Measurements from ENCODE around the gene PCDHGC4. TPM values are rescaled to one million over a fixed set of nuclear protein-coding genes. Genes with fewer than 3 reads are reported as not detected.

PCDHGC4 gene
- total RNA-seq, 3 donors from 2014 or later, result 0.75 to 2.6 (median 1.6) TPM

DNA sequence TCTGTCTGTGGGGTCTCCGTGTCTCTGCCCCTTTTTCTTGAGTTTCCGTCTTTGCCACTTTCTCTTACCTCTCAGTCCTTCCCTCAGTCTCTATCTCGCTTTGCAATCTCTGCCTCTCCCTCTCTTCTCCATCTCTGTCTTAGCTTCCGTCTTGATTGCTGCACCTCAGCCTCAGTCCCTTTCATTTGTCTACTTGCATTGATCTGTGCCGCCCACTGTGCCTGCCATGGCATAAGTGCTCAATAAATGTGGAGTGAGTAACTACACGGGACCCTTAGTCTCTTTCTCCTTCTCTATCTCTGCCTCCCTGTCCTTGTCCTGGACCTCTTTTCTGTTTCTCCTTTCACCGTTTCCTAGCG, 10.6 kb downstream of the PCDHGC4 start:
- Histone ChIP-seq H3K4me1 (ENCODE audit: low read depth) (peaks cover 3% of the 10 kb centered on the region), H3K4me3 (no peak overlapping the region), H3K9me3 (no peaks in the 10 kb centered on the region), H3K36me3 (ENCODE audit: low read depth) (no peaks in the 10 kb centered on the region)
- intact Hi-C loops (cut with DNase I, micrococcal nuclease), result no loop called here
- DNase-seq (no peak), ATAC-seq (no peak)
- TF ChIP-seq, protein P1, sequence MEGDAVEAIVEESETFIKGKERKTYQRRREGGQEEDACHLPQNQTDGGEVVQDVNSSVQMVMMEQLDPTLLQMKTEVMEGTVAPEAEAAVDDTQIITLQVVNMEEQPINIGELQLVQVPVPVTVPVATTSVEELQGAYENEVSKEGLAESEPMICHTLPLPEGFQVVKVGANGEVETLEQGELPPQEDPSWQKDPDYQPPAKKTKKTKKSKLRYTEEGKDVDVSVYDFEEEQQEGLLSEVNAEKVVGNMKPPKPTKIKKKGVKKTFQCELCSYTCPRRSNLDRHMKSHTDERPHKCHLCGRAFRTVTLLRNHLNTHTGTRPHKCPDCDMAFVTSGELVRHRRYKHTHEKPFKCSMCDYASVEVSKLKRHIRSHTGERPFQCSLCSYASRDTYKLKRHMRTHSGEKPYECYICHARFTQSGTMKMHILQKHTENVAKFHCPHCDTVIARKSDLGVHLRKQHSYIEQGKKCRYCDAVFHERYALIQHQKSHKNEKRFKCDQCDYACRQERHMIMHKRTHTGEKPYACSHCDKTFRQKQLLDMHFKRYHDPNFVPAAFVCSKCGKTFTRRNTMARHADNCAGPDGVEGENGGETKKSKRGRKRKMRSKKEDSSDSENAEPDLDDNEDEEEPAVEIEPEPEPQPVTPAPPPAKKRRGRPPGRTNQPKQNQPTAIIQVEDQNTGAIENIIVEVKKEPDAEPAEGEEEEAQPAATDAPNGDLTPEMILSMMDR (IDR thresholded peaks at IDR 0.05), result no peak

GRCh38 chr5:141496038-141496437, 11.2 kb downstream of the PCDHGC4 start:
- Histone ChIP-seq H3K9me3 (no peaks in the 10 kb centered on the region), H3K36me3 (ENCODE audit: low read depth) (no peaks in the 10 kb centered on the region), H3K4me3 (no peak overlapping the region), H3K4me1 (ENCODE audit: low read depth) (peaks cover 3% of the 10 kb centered on the region)
- TF ChIP-seq, protein P1 (IDR thresholded peaks at IDR 0.05), result no peak
- intact Hi-C loops (cut with DNase I, micrococcal nuclease), result no loop called here
- DNase-seq (no peak), ATAC-seq (no peak)

DNA sequence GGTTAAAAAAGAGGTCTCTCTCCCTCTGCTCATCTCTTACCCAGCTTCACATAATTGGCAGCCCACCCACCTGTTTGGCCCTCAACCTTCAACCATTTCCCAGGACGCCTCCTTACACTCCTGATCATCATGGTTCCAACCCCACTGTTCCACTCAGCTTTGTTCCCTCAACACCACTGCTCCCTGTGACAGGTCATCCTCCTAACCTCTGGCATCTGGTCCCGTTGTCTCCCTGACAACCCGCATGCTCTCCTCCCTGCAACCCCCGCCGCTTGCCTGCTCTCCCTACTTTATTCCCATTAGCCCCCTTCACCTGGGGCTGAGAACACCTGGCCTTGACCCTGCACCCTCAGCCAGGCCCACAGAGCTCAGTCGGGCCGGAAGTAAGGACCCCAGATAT, 16.9 kb downstream of the PCDHGC4 start:
- H3K4me3 ChIP-seq, result no peak overlapping the region
- H3K9me3 ChIP-seq, result no peaks in the 10 kb centered on the region
- DNase-seq (no peak), ATAC-seq (no peak)
- H3K4me1 ChIP-seq (ENCODE audit: low read depth), result no peaks in the 10 kb centered on the region
- intact Hi-C loops (cut with DNase I, micrococcal nuclease), result no loop called here
- TF ChIP-seq, protein P1 (IDR thresholded peaks at IDR 0.05), result no peak
- H3K36me3 ChIP-seq (ENCODE audit: low read depth), result no peaks in the 10 kb centered on the region

- Histone ChIP-seq H3K4me3 (no peak overlapping the region), H3K9me3 (no peaks in the 10 kb centered on the region), H3K4me1 (ENCODE audit: low read depth) (no peaks in the 10 kb centered on the region), H3K36me3 (ENCODE audit: low read depth) (no peaks in the 10 kb centered on the region)
- ATAC-seq, result no peak
- intact Hi-C loops (cut with DNase I, micrococcal nuclease), result no loop called here
- TF ChIP-seq, protein P1 (IDR thresholded peaks at IDR 0.05), result no peak
- DNase-seq, result no peak
Measured at GRCh38 chr5:141503681-141504080, 18.9 kb downstream of the PCDHGC4 start.

DNA sequence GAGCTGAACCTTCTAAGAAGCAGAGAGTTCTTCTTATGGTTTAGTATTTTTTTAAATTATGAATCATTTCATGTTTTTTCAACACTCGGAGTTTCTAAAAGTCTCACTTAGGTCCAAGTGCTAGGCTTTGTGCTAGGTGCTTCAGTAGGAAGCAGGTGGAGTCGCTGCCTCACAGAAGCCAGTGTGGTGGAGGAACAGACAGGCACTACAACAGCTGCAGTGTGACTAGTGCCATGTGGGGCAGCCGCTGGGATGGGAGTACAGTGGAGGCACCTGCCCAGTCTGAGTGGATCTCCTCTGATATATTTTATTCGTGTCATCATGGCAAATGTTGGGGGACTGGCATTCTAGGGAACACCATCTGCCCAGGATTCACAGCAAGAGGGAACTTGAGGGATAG, 19.4 kb downstream of the PCDHGC4 start:
- Histone ChIP-seq H3K4me1 (ENCODE audit: low read depth) (no peaks in the 10 kb centered on the region), H3K36me3 (ENCODE audit: low read depth) (no peaks in the 10 kb centered on the region), H3K4me3 (no peak overlapping the region), H3K9me3 (no peaks in the 10 kb centered on the region)
- ATAC-seq (no peak), DNase-seq (no peak)
- intact Hi-C loops (cut with DNase I, micrococcal nuclease), result no loop called here
- TF ChIP-seq, protein P1 (IDR thresholded peaks at IDR 0.05), result no peak

Measured in mucosa of descending colon (tissue), 3 donors.